Endothelial cell of umbilical vein (primary cell): Measurements from ENCODE around the gene ANKRD44. TPM values are rescaled to one million over a fixed set of nuclear protein-coding genes. Genes with fewer than 3 reads are reported as not detected.

Experiments
- BruUV-seq: library from RNA; stranded (reverse); fragments of 400-500 nt; replicated peaks from 2 replicates; lab custom pipeline; 2021; lab: Mats Ljungman, UMichigan
- CTCF ChIA-PET: fragments of 300-600, 350-600 bp; sonication (Branson Sonifier 250); formaldehyde crosslinking; loops from one replicate; lab custom pipeline; 2021; ENCODE audit warnings: antibody characterized with exemption, inconsistent platforms; lab: Charles Lee
- POLR2A ChIA-PET: fragments of 300-600, 350-600 bp; sonication (Branson Sonifier 250); formaldehyde crosslinking; loops from one replicate; lab custom pipeline; 2021; ENCODE audit warnings: antibody characterized with exemption, inconsistent platforms; lab: Charles Lee
- DNase-seq: peaks from one replicate; pipeline ENCODE4 v3.0.0-alpha.2; 2011; ENCODE audit warnings: low read depth, low spot score
- FAIRE-seq: peaks from 2 replicates; lab custom pipeline; 2011; peaks lifted over from hg19 to GRCh38; lab: Jason Lieb, UNC
- H2AFZ ChIP-seq: 2 replicates; pipeline ENCODE4 v1.6.0; 2012; ENCODE audit warnings: low read depth, low read length, control low read depth, inconsistent platforms
- H3K27ac ChIP-seq: 2 replicates; pipeline ENCODE4 v1.5.1; 2011; ENCODE audit warnings: low read depth, mild to moderate bottlenecking, control low read depth, low read length, moderate library complexity; ENCODE audit not compliant: insufficient read depth
- H3K27me3 ChIP-seq, 2 experiments: 2 replicates each; pipeline versions ENCODE4 v1.6.0 to v1.6.1; 2011; ENCODE audit warnings: low read length in 2 of 2, mixed read lengths in 1 of 2; ENCODE audit not compliant: control insufficient read depth in 2 of 2, insufficient read depth in 2 of 2
- H3K36me3 ChIP-seq, 2 experiments: 2 replicates in 1 of 2; 3 replicates in 1 of 2; pipeline ENCODE4 v1.5.1; 2011; ENCODE audit warnings: low read length in 2 of 2, mild to moderate bottlenecking in 1 of 2, moderate library complexity in 1 of 2; ENCODE audit not compliant: control insufficient read depth in 2 of 2, insufficient read depth in 2 of 2; ENCODE audit errors: extremely low read depth in 1 of 2
- H3K4me1 ChIP-seq: 3 replicates; pipeline ENCODE4 v1.5.1; 2011; ENCODE audit warnings: mild to moderate bottlenecking, low read length; ENCODE audit not compliant: control insufficient read depth, insufficient read depth; ENCODE audit errors: extremely low read depth
- H3K4me2 ChIP-seq: 2 replicates; pipeline ENCODE4 v1.6.1; 2011; ENCODE audit warnings: low read length, control low read depth, mixed read lengths; ENCODE audit not compliant: insufficient read depth
- H3K4me3 ChIP-seq, 3 experiments: fragments of 200-600 bp in 1 of 3; sonication (generic), shearing (Covaris generic) in 1 of 3; replicated peaks in 1 of 3; 2 replicates each; pipeline ENCODE4 v1.5.1; 2011 to 2016; ENCODE audit warnings: control low read depth in 3 of 3, low read length in 3 of 3, mild to moderate bottlenecking in 2 of 3, inconsistent platforms in 1 of 3, low read depth in 1 of 3, moderate library complexity in 1 of 3; ENCODE audit not compliant: insufficient read depth in 1 of 3
- H3K79me2 ChIP-seq: 2 replicates; pipeline ENCODE4 v1.6.0; 2012; ENCODE audit warnings: low read length, inconsistent platforms; ENCODE audit not compliant: control insufficient read depth, insufficient read depth
- H3K9ac ChIP-seq: replicated peaks from 2 replicates; pipeline ENCODE3; 2011; ENCODE audit warnings: low read length, control low read depth; ENCODE audit not compliant: insufficient read depth; ENCODE audit errors: extremely low read depth
- H3K9me1 ChIP-seq: replicated peaks from 3 replicates; pipeline ENCODE4 v1.6.0; 2011; ENCODE audit warnings: mild to moderate bottlenecking, low read length; ENCODE audit not compliant: control insufficient read depth, insufficient read depth; ENCODE audit errors: extremely low read depth
- H3K9me3 ChIP-seq: replicated peaks from 2 replicates; pipeline ENCODE4 v1.5.1; 2012; ENCODE audit warnings: low read length, inconsistent platforms; ENCODE audit not compliant: control insufficient read depth, insufficient read depth
- H4K20me1 ChIP-seq: replicated peaks from 2 replicates; pipeline ENCODE3; 2011; ENCODE audit warnings: mild to moderate bottlenecking, low read length; ENCODE audit not compliant: control insufficient read depth, insufficient read depth; ENCODE audit errors: extremely low read depth
- EZH2 ChIP-seq: IDR thresholded peaks from 2 replicates; pipeline ENCODE4 v1.6.1; 2012; ENCODE audit warnings: borderline replicate concordance, low read depth, mild to moderate bottlenecking, moderate library complexity, low read length, inconsistent platforms; ENCODE audit not compliant: severe bottlenecking
- JUN ChIP-seq: IDR thresholded peaks from 2 replicates; pipeline ENCODE4 v1.6.1; 2011; ENCODE audit warnings: borderline replicate concordance, low read depth; ENCODE audit not compliant: insufficient read length, insufficient read depth
- MYC ChIP-seq: IDR thresholded peaks from one replicate; pipeline ENCODE4 v1.6.1; 2011; ENCODE audit warnings: mild to moderate bottlenecking, low read depth, low read length
- dilution Hi-C: fragments of 300-500 bp; cut with MboI; formaldehyde crosslinking; loops from one replicate; pipeline ENCODE4 v1.15.0; 2019; ENCODE audit warnings: low sequenced_read_pairs; ENCODE audit not compliant: extremely low pct_ligation_motif_present
- intact Hi-C: fragments of 100-400 bp; cut with micrococcal nuclease; formaldehyde crosslinking; loops from one replicate; pipeline ENCODE4 v1.10.0; 2022
- polyA plus RNA-seq, 4 experiments: library from polyadenylated mRNA; depleted of rRNA in 3 of 4; stranded (reverse) in 3 of 4; unstranded in 1 of 4; fragments of >200 nt; gene quantifications; 2 replicates each; pipeline versions ENCODE4 v1.2.1 to v1.2.3, GENCODE V29; 2011 to 2012; ENCODE audit warnings: missing spikeins in 1 of 4
- total RNA-seq: library from RNA; stranded (reverse); gene quantifications from 2 replicates; pipeline ENCODE4 v1.2.3, GENCODE V29; 2021
- TF ChIP-seq, protein P1 (sequence below), 2 donors: IDR thresholded peaks; 1 replicate in 1 of 2; 2 replicates in 1 of 2; pipeline ENCODE4 v1.5.1; 2011; ENCODE audit warnings: low read length in 2 of 2, mild to moderate bottlenecking in 2 of 2, moderate library complexity in 2 of 2, control low read depth in 1 of 2, inconsistent platforms in 1 of 2, low read depth in 1 of 2; ENCODE audit not compliant: insufficient read depth in 1 of 2; ENCODE audit errors: extremely low read depth in 1 of 2
- TF ChIP-seq, protein P2 (sequence below): IDR thresholded peaks from 2 replicates; pipeline ENCODE4 v1.6.1; 2011; ENCODE audit not compliant: insufficient read depth, insufficient read length

ANKRD44 gene
- total and polyA plus RNA-seq, 2 donors (not counting 3 experiments of a cell fraction or from before 2014, with no cell fraction given): 3.4 to 6.1 TPM

DNA sequence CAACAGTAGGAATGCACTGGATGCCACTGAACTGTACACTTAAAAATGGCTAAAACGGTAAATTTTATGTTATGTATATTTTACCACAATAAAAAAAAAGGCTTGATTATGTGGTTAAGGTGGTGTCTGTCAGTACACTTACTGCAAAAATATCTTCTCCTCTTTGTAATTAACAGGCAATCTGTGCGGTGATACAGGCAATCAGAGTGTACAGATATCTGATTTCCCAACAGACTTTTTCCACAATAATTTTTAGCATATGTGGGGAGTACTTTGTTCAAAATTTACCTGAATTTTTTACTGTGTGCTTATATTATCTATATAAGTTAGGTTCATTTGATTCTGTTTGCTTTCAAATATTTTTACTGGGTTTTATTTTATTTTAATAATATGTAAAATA is 209.1 kb downstream of the ANKRD44 start:
- Histone ChIP-seq H3K9ac (no peak overlapping the region), H4K20me1 (no peaks in the 10 kb centered on the region), H3K9me3 (no peaks in the 10 kb centered on the region), H3K27me3 (no peaks in the 10 kb centered on the region), H3K9me1 (no peaks in the 10 kb centered on the region), H3K36me3 (no peaks in the 10 kb centered on the region), H3K4me2 (no peak overlapping the region), H3K4me1 (no peaks in the 10 kb centered on the region), H3K4me3 (no peak overlapping the region), H3K79me2 (no peaks in the 10 kb centered on the region), H3K27ac (no peak overlapping the region), H2AFZ (no peak overlapping the region)
- DNase-seq (no peak), FAIRE-seq (no peak)
- dilution Hi-C loops (no loop called here), intact Hi-C loops (loop anchor here (5.0 kb wide), 1 partner anchor 684 kb away; no protein-coding TSS in a partner anchor)
- ChIA-PET CTCF (no interaction called here), POLR2A (no interaction called here)
- TF ChIP-seq, protein P1, sequence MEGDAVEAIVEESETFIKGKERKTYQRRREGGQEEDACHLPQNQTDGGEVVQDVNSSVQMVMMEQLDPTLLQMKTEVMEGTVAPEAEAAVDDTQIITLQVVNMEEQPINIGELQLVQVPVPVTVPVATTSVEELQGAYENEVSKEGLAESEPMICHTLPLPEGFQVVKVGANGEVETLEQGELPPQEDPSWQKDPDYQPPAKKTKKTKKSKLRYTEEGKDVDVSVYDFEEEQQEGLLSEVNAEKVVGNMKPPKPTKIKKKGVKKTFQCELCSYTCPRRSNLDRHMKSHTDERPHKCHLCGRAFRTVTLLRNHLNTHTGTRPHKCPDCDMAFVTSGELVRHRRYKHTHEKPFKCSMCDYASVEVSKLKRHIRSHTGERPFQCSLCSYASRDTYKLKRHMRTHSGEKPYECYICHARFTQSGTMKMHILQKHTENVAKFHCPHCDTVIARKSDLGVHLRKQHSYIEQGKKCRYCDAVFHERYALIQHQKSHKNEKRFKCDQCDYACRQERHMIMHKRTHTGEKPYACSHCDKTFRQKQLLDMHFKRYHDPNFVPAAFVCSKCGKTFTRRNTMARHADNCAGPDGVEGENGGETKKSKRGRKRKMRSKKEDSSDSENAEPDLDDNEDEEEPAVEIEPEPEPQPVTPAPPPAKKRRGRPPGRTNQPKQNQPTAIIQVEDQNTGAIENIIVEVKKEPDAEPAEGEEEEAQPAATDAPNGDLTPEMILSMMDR (IDR thresholded peaks at IDR 0.05; ENCODE audit: extremely low read depth in 1 of 2, insufficient read depth in 1 of 2, low read depth in 1 of 2, low read length in 2 of 2): no peak
- TF ChIP-seq EZH2 (no peak), JUN (no peak), MYC (no peak)
- TF ChIP-seq, protein P2, sequence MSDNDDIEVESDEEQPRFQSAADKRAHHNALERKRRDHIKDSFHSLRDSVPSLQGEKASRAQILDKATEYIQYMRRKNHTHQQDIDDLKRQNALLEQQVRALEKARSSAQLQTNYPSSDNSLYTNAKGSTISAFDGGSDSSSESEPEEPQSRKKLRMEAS: no peak
- no TSS peak for BruUV-seq
